HEK293 (cell line): ENCODE measurements around the gene HOTAIR.
A peak's percentile ranks its signal among the peaks of the same experiment; 100 is the strongest.

Experiments used
- CTCF ChIP-seq: fragments of 450-650 bp; formaldehyde crosslinking; IDR thresholded peaks from 2 replicates; pipeline ENCODE4 v1.5.1; 2016; ENCODE audit warnings: missing biosample characterization, missing genetic modification characterization
- REST ChIP-seq: fragments of 450-650 bp; formaldehyde crosslinking; IDR thresholded peaks from 2 replicates; pipeline ENCODE4 v1.5.1; 2016; ENCODE audit warnings: missing biosample characterization, missing genetic modification characterization
- SETDB1 ChIP-seq: IDR thresholded peaks from one replicate; pipeline ENCODE4 v1.6.1; 2017; ENCODE audit warnings: mild to moderate bottlenecking, low read length, moderate library complexity, mixed read lengths; ENCODE audit not compliant: insufficient read length
- TCF7L2 ChIP-seq: IDR thresholded peaks from 2 replicates; pipeline ENCODE4 v1.6.1; 2011; ENCODE audit warnings: low read depth, mild to moderate bottlenecking, inconsistent platforms, low read length, moderate library complexity, borderline replicate concordance
- YY1 ChIP-seq: fragments of 450-650 bp; formaldehyde crosslinking; IDR thresholded peaks from 2 replicates; pipeline ENCODE4 v1.5.1; 2018; ENCODE audit warnings: missing biosample characterization, missing genetic modification characterization
- ZBTB1 ChIP-seq: fragments of 450-650 bp; formaldehyde crosslinking; IDR thresholded peaks from 2 replicates; pipeline ENCODE4 v1.5.1; 2016; ENCODE audit warnings: missing biosample characterization, missing genetic modification characterization
- ZEB2 ChIP-seq: fragments of 450-650 bp; formaldehyde crosslinking; IDR thresholded peaks from 2 replicates; pipeline ENCODE4 v1.5.1; 2016; ENCODE audit warnings: missing biosample characterization, missing genetic modification characterization
- ZNF350 ChIP-seq: fragments of 450-650 bp; formaldehyde crosslinking; IDR thresholded peaks from 2 replicates; pipeline ENCODE4 v1.5.0; 2017; ENCODE audit warnings: missing biosample characterization, mild to moderate bottlenecking, missing genetic modification characterization
- ZNF394 ChIP-seq: fragments of 450-650 bp; formaldehyde crosslinking; IDR thresholded peaks from 2 replicates; pipeline ENCODE4 v1.5.1; 2016; ENCODE audit warnings: missing biosample characterization, missing genetic modification characterization, mild to moderate bottlenecking, moderate library complexity, borderline replicate concordance
- ZNF521 ChIP-seq: fragments of 450-650 bp; formaldehyde crosslinking; IDR thresholded peaks from 2 replicates; pipeline ENCODE4 v1.5.1; 2017; ENCODE audit warnings: missing biosample characterization, mild to moderate bottlenecking, missing genetic modification characterization

- TF ChIP-seq ZNF521 (tag by site-specific recombination) (no peak), CTCF (peak; percentile 52; the same call in 1 of the 2 replicates), REST (no peak), TCF7L2 (no peak), YY1 (no peak), ZNF350 (tag by site-specific recombination) (no peak), ZBTB1 (no peak), SETDB1 (no peak), ZEB2 (tag by site-specific recombination) (no peak), ZNF394 (tag by site-specific recombination) (no peak)
Observed at GRCh38 chr12:53996240-53997203, 21.8 kb upstream of the HOTAIR start.
